KOPT-K1 (cell line): ENCODE results near the gene PDE8A.

Experiments
- H3K27ac ChIP-seq: fragments of 200-600 bp; sonication (generic); 2 replicates; pipeline ENCODE4 v1.5.1; 2016; ENCODE audit warnings: antibody characterized with exemption, mild to moderate bottlenecking, low read depth, low read length; ENCODE audit not compliant: poor library complexity, severe bottlenecking
- H3K36me3 ChIP-seq: fragments of 200-600 bp; sonication (generic); 2 replicates; pipeline ENCODE4 v1.5.1; 2017; ENCODE audit warnings: antibody characterized with exemption, mild to moderate bottlenecking, low read length, moderate library complexity; ENCODE audit not compliant: insufficient read depth
- H3K9me3 ChIP-seq: fragments of 200-600 bp; sonication (generic); 2 replicates; pipeline ENCODE4 v1.5.1; 2017; ENCODE audit warnings: antibody characterized with exemption, low read length, mild to moderate bottlenecking; ENCODE audit not compliant: insufficient read depth, poor library complexity, severe bottlenecking

The PDE8A gene, protein sequence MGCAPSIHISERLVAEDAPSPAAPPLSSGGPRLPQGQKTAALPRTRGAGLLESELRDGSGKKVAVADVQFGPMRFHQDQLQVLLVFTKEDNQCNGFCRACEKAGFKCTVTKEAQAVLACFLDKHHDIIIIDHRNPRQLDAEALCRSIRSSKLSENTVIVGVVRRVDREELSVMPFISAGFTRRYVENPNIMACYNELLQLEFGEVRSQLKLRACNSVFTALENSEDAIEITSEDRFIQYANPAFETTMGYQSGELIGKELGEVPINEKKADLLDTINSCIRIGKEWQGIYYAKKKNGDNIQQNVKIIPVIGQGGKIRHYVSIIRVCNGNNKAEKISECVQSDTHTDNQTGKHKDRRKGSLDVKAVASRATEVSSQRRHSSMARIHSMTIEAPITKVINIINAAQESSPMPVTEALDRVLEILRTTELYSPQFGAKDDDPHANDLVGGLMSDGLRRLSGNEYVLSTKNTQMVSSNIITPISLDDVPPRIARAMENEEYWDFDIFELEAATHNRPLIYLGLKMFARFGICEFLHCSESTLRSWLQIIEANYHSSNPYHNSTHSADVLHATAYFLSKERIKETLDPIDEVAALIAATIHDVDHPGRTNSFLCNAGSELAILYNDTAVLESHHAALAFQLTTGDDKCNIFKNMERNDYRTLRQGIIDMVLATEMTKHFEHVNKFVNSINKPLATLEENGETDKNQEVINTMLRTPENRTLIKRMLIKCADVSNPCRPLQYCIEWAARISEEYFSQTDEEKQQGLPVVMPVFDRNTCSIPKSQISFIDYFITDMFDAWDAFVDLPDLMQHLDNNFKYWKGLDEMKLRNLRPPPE

GRCh38 chr15:84981711-84982300 lies at the start of gene PDE8A:
PDE8A (plus strand) TSS chr15:84981856; CDS start chr15:84982163, 307 bp downstream.
- Histone ChIP-seq H3K9me3 (no peaks in the 10 kb centered on the region), H3K36me3 (no peaks in the 10 kb centered on the region), H3K27ac (peak within 1 kb of the TSS; percentile 72)

- H3K36me3 ChIP-seq, result no peaks in the 10 kb centered on the region
- no peak overlapping the region for H3K27ac ChIP-seq
- no peaks in the 10 kb centered on the region for H3K9me3 ChIP-seq
Observed at GRCh38 chr15:84934942-84935729, 46.5 kb upstream of the PDE8A start.

- no peaks in the 10 kb centered on the region for H3K9me3 ChIP-seq
- H3K27ac ChIP-seq, result no peak overlapping the region
- no peaks in the 10 kb centered on the region for H3K36me3 ChIP-seq
Observed at GRCh38 chr15:84937144-84937543, 44.5 kb upstream of the PDE8A start.

DNA sequence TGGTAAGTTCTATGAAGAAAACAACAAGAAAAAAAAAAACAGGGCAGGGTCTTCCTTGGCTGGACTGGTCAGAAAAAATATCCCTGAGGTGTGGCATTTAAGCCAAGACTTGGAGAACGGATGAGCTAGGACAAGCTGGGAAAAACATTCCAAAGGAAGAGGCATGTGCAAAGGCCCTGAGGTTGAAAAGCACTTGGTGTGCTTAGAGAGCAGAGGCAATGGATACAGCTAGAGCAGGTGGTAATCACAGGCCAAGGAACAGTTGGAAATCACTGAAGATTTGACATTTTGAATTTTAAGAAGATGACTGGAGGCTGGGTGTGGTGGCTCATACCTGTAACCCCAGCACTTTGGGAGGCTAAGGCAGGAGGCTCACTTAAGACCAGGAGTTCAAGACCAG lies 42.9 kb upstream of the PDE8A start:
- Histone ChIP-seq H3K9me3 (no peaks in the 10 kb centered on the region), H3K36me3 (no peaks in the 10 kb centered on the region), H3K27ac (no peak overlapping the region)

DNA sequence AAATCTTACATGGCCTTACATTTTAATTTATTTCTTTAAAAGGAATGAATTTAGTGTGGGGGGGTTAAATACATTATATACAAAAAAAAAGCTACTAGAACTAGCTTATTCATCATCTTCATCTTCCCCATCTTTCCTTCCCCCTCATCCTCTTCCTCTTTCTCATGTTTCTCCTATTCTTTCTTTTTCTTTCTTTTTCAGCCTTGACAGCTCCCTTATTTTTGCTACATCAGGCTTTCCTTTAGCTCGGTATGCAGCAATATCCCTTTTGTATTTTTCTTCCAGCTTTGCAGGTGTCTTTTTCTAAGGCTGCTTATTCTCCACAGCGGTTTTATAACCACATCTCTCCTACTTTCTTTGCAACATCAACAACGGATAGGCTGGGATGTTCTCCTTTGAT lies 41.3 kb upstream of the PDE8A start:
- Histone ChIP-seq H3K36me3 (no peaks in the 10 kb centered on the region), H3K9me3 (no peaks in the 10 kb centered on the region), H3K27ac (no peak overlapping the region)

DNA sequence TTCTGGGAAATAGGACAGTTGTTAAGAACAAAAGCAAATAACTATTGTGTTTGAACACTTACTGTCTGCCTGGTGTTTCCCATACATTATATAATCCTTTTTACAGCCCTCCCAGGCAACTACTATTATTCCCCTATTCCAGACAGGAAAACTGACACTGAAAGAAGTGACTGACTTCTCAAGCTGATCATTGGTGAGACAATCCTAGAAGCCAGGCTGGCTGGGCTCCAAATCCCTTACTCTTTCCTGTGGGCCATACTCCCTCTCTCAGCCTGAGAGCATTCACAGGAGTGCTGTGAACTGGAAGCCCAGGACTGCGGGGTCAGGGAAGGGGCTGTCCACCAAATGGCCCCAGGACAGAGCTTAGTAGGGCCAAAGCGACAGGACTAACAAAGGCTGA lies 39.2 kb upstream of the PDE8A start:
- Histone ChIP-seq H3K36me3 (no peaks in the 10 kb centered on the region), H3K27ac (no peak overlapping the region)

GRCh38 chr15:84944311-84944710 lies 37.3 kb upstream of the PDE8A start:
- H3K27ac ChIP-seq, result no peak overlapping the region
- no peaks in the 10 kb centered on the region for H3K36me3 ChIP-seq
- no peaks in the 10 kb centered on the region for H3K9me3 ChIP-seq

More for the DNA sequence above, 39.2 kb upstream of the PDE8A start:
- H3K9me3 ChIP-seq, result no peaks in the 10 kb centered on the region

DNA sequence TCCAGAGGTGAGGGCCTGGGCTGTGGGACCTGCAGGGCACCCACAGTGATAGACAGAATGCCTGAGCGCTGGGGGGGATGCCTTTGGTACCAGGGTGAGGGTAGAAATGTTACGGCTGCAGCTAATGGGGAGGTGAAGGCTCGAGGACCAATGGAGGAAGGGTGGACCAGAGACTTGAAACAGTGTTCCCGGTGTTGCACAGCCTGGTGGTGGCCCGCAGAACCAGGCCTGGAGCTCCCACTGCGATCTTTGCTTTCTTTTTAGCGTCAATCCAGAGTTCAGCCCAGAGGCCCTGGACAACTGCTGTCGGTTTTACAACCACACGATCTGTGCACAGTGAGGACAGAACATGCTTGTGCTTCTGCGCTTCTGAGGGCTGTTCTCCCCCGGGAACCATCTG lies 36.8 kb upstream of the PDE8A start:
- Histone ChIP-seq H3K27ac (no peak overlapping the region), H3K9me3 (no peaks in the 10 kb centered on the region), H3K36me3 (no peaks in the 10 kb centered on the region)

DNA sequence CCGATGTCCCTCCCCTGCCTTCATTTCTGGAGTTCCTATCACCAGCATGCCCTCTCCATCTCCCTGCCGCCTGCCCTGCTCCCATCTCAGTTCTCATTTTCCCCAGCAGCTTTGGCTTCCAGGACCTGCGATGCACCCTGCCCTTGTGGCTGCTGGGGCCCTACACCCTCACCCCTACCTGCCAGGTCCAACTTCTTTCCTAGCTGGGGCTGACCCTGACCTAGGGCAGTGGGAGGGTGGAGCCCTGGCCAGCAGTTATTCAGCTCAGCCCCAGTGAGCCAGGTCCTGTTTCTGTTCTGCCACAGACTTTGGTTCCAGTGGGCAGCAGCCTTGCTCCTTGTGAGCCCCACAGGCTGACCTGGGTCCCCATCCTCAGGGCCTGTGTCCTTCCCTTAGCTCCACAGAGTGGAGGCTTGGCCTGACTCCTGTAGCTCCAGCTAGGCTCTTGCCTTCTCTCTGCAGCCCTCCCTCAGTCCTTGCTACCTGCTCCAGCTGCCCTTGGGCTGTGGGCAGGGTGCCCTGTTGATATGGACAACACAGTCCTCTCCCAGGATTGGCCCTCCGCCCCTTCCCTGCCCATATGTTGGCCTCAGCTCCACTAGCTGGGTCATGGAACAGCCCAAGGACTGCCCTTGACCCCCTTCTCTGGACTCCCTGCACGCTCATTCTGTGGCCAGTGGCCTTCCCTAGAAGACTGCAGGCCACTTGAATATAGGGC lies 34.7 kb upstream of the PDE8A start:
- H3K9me3 ChIP-seq, result no peaks in the 10 kb centered on the region
- no peak overlapping the region for H3K27ac ChIP-seq
- no peaks in the 10 kb centered on the region for H3K36me3 ChIP-seq

- H3K27ac ChIP-seq, result no peak overlapping the region
- no peaks in the 10 kb centered on the region for H3K9me3 ChIP-seq
Observed at GRCh38 chr15:84947947-84948830, 33.5 kb upstream of the PDE8A start.

DNA sequence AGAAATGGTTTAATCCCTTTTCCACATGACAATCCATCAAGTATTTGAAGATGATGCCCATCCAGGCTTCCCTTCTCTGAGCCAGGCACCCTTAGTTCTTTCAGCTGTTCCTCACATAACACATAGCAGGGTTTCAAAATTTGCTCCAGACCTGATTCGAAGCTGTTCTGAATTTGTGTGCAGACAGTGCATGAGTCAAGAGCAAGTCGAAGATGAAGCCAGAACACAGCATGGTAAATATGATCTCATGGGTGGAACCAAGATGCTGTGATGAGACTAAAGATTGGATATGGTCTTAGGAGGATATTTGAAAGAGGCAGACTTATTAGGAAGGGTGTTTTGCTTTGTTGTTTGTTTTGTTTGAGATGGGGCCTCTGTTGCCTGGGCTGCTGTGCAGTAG lies 32.6 kb upstream of the PDE8A start:
- no peaks in the 10 kb centered on the region for H3K36me3 ChIP-seq
- no peaks in the 10 kb centered on the region for H3K9me3 ChIP-seq
- H3K27ac ChIP-seq, result no peak overlapping the region

More at GRCh38 chr15:84947947-84948830, 33.5 kb upstream of the PDE8A start:
- no peaks in the 10 kb centered on the region for H3K36me3 ChIP-seq

DNA sequence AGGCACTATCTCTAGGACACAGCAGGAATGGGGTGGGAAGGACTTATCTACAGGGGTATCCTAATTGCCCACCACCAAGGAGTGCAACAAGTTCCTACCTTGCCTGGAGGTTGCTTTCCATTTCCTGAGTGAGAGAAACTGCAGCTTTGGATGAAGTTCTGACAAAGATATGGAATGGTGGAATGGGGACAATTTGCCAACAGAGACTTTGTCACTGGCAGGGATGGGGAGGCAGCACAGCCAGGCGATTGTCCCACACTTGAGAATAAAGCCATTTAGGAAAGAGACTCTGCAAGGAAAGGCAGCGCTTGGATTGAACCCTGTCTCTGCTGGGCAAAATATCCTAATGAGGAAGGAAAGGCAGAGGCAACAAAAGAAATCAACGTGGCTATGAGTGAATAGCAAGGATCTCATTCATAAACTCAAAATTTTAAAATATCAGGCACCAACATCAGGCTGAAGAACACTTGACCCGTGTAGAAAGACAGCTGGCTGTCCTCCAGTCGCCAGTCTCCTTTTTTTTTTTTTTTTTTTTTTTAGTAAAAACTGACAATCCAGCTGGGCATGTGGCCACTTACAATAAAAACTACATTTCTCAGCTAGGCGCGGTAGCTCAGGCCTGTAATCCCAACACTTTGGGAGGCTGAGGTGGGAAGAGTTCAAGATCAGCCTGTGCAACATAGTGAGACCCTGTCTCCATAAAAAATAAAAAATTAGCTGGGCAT lies 31.6 kb upstream of the PDE8A start:
- no peaks in the 10 kb centered on the region for H3K9me3 ChIP-seq
- no peaks in the 10 kb centered on the region for H3K36me3 ChIP-seq
- H3K27ac ChIP-seq, result no peak overlapping the region

- no peaks in the 10 kb centered on the region for H3K36me3 ChIP-seq
- no peak overlapping the region for H3K27ac ChIP-seq
- no peaks in the 10 kb centered on the region for H3K9me3 ChIP-seq
Observed at GRCh38 chr15:84950570-84951111, 31.0 kb upstream of the PDE8A start.
